Placental pericyte (primary cell): ENCODE measurements around the gene UGGT1. TPM values are rescaled to one million over a fixed set of nuclear protein-coding genes. Genes with fewer than 3 reads are reported as not detected.

Experiments
- small RNA-seq: library from RNA; depleted of rRNA; stranded (forward); fragments of <200 nt; gene quantifications from one replicate; pipeline ENCODE3, GENCODE V24; 2012; ENCODE audit warnings: low replicate concordance
- total RNA-seq: library from RNA; depleted of rRNA; stranded (reverse); fragments of >200 nt; gene quantifications from 2 replicates; pipeline ENCODE4 v1.2.3, GENCODE V29; 2012

UGGT1 gene
- 98.4 and 209 TPM in 2 replicates for total RNA-seq

DNA sequence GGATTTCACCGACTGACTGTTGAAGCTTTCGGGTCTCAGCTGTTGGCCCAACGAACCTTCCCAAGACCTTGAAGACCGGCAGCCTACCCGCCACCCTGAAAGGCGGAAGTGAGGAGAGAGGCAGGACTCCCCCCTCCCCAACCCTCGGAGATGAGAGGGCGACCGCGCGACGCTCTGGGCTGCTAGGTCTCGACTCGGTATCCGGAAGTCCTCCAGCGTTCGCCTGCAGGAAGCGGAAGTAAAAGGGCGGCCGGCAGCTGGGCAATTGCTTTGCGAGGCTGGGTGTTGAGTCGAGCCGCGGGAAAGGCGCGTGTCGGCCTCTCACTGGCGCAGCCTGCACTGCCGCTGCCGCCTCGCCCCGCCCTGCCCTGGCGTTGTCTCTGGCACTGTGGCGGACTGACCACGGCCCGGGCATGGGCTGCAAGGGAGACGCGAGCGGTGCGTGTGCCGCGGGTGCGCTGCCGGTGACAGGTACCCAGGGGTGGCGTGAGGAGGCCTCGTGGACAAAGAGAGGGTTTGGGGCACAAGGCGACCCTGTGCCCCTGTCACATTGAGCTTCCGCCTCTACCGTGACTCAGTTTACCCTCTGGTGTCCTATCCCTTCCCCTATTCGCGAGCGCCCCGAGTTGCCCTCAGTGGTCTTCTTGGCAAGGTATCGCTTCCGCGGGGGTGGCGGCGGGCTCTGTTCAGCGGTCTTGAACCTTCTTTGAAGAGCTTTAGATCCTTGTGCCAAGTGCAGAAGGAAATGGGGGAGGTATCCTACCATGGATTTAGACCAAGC, at the start of gene UGGT1:
TSS of gene UGGT1 (plus strand) at position 256 of the 781 bp plus-strand sequence. CDS start at position 414, 158 bp downstream.

Small RNA genes lying within 50 kb of the gene (small RNA-seq; reads per million reads assigned to genes)
- gene AC108059.2 (not detected), gene AC108059.3 (not detected), gene DYNLT3P2 (not detected), gene RF00019 (not detected)

Other genes with a start within 250 kb of the UGGT1 start
- gene POLR2D, start 233.0 kb upstream of the UGGT1 start, total RNA-seq, result 17.5 and 29.3 TPM in 2 replicates
- gene AMMECR1L, start 205.2 kb upstream of the UGGT1 start, total RNA-seq, result 21.3 and 21.9 TPM in 2 replicates
- gene SAP130, start 63.1 kb upstream of the UGGT1 start, total RNA-seq, result 10.3 and 14.2 TPM in 2 replicates
- gene HS6ST1, start 227.7 kb downstream of the UGGT1 start, total RNA-seq, result 16.2 and 22.0 TPM in 2 replicates